ENCODE data around the gene ITIH4. TPM values are rescaled to one million over a fixed set of nuclear protein-coding genes. Genes with fewer than 3 reads are reported as not detected.

The ITIH4 gene
- total and polyA plus RNA-seq, 2 of the 13 experiments (the other 11 are each of a cell fraction or from before 2014, with no cell fraction given): 2.7 to 5.3 TPM

GRCh38 chr3:52787672-52788625 lies 42.5 kb downstream of the ITIH4 start:
- peak overlapping the region; percentile 20 for H3K27ac ChIP-seq (ENCODE audit: extremely low read length, insufficient read depth, low read length)
- intact Hi-C loops (cut with micrococcal nuclease; ENCODE audit: unreplicated experiment): loop anchor here (1.0 to 2.0 kb wide), 2 partner anchors 13 to 17 kb away; partner anchors contain the start of gene NEK4
- no peak overlapping the region for H2AFZ ChIP-seq (ENCODE audit: low read length)
- no peaks in the 10 kb centered on the region for H4K20me1 ChIP-seq (ENCODE audit: insufficient read depth, low read length)
- CTCF ChIA-PET (ENCODE audit: low intra/inter-chr PET ratio, low total read pairs): no interaction called here
- H3K27me3 ChIP-seq (ENCODE audit: control insufficient read depth in 1 of 2, insufficient read depth in 2 of 2, low read length in 2 of 2): no peaks in the 10 kb centered on the region
- ATAC-seq: peak; percentile 68
- H3K79me2 ChIP-seq (ENCODE audit: insufficient read depth, low read length): no peaks in the 10 kb centered on the region
- no peaks in the 10 kb centered on the region for H3K36me3 ChIP-seq (replicated peaks in 1 of 2; ENCODE audit: control insufficient read depth in 1 of 2, insufficient read depth in 2 of 2, low read length in 2 of 2)
- peak; percentile 42 for FAIRE-seq
- peak; percentile 23 for DNase-seq (ENCODE audit: low spot score)
- BruUV-seq (replicated peaks): no TSS peak
- peak overlapping the region; percentile 31 to 60 (median 31) for H3K4me3 ChIP-seq (replicated peaks in 1 of 3; ENCODE audit: insufficient read depth in 1 of 3, low read depth in 2 of 3, low read length in 3 of 3)
- H3K9me3 ChIP-seq (ENCODE audit: low read length): no peaks in the 10 kb centered on the region
- peaks cover 96% of the 10 kb centered on the region for H3K4me1 ChIP-seq (ENCODE audit: insufficient read depth, low read length)
- in situ Hi-C loops (cut with HindIII; ENCODE audit: extremely low pct_ligation_motif_present, low pct_unique_long_range_greater_than_20kb): no loop called here
- H3K9ac ChIP-seq (ENCODE audit: insufficient read depth, low read depth, low read length): peak overlapping the region; percentile 47
- POLR2A ChIA-PET: interaction anchor here (0.6 to 18.4 kb wide), 7 partner anchors 8 to 146 kb away, joined by 3 to 466 read pairs (median 4); partner anchors contain the start of genes ITIH1, ITIH3 and NEK4
- peak overlapping the region; percentile 83 for H3K4me2 ChIP-seq (ENCODE audit: low read depth, low read length)
- WGBS (ENCODE audit: low lambda C conversion rate): 24% methylated on average over 15 of the region's 17 CpGs
- TF ChIP-seq FOXC1 (CRISPR knock-in tag; IDR thresholded peaks at IDR 0.05; ENCODE audit: borderline replicate concordance) (peak; percentile 46; the same call in 1 of the 2 replicates), GPBP1L1 (CRISPR knock-in tag; IDR thresholded peaks at IDR 0.05) (no peak), FOSL1 (CRISPR knock-in tag; IDR thresholded peaks at IDR 0.05; ENCODE audit: borderline replicate concordance) (no peak), ZNF136 (CRISPR knock-in tag; IDR thresholded peaks at IDR 0.05; ENCODE audit: low read depth) (0 out of 2 replicates have a peak, but pooled peaks have one; percentile 54), DZIP1 (CRISPR knock-in tag; IDR thresholded peaks at IDR 0.05) (no peak), ZNF232 (CRISPR knock-in tag; IDR thresholded peaks at IDR 0.05; ENCODE audit: borderline replicate concordance) (no peak), REPIN1 (CRISPR knock-in tag; IDR thresholded peaks at IDR 0.05; ENCODE audit: borderline replicate concordance, low read depth) (no peak), KDM1A (CRISPR knock-in tag; IDR thresholded peaks at IDR 0.05) (no peak), PCBP1 (IDR thresholded peaks at IDR 0.05; ENCODE audit: borderline replicate concordance, low read depth, low read length) (no peak), ZBTB20 (CRISPR knock-in tag; IDR thresholded peaks at IDR 0.05; ENCODE audit: borderline replicate concordance, low read depth) (no peak), ZNF207 (IDR thresholded peaks at IDR 0.05; ENCODE audit: borderline replicate concordance) (no peak), ZBTB39 (CRISPR knock-in tag; IDR thresholded peaks at IDR 0.05) (no peak), NFIC (IDR thresholded peaks at IDR 0.05; ENCODE audit: low read length) (no peak)

Data from HepG2 (cell line).